Measurements from ENCODE around the gene DYRK1A. TPM values are rescaled to one million over a fixed set of nuclear protein-coding genes. Genes with fewer than 3 reads are reported as not detected.

DYRK1A gene
- total and polyA plus RNA-seq, 2 of the 13 experiments (the other 11 are each of a cell fraction or from before 2014, with no cell fraction given): 24.6 to 34.2 TPM

GRCh38 chr21:37561941-37562919, 195.7 kb downstream of the DYRK1A start:
- FAIRE-seq (no peak), ATAC-seq (no peak), DNase-seq (ENCODE audit: low spot score) (no peak)
- no TSS peak for BruUV-seq (replicated peaks)
- intact Hi-C loops (cut with micrococcal nuclease; ENCODE audit: unreplicated experiment): no loop called here
- Histone ChIP-seq H3K4me2 (ENCODE audit: low read depth, low read length) (no peak overlapping the region), H4K20me1 (ENCODE audit: insufficient read depth, low read length) (no peaks in the 10 kb centered on the region), H3K36me3 (replicated peaks in 1 of 2; ENCODE audit: control insufficient read depth in 1 of 2, insufficient read depth in 2 of 2, low read length in 2 of 2) (no peaks in the 10 kb centered on the region), H3K27me3 (ENCODE audit: control insufficient read depth in 1 of 2, insufficient read depth in 2 of 2, low read length in 2 of 2) (peaks cover 0 to 3% of the 10 kb centered on the region in 2 experiments; a peak in 3 of 5 replicates), H3K27ac (ENCODE audit: extremely low read length, insufficient read depth, low read length) (no peak overlapping the region), H3K79me2 (ENCODE audit: insufficient read depth, low read length) (no peaks in the 10 kb centered on the region), H3K4me3 (replicated peaks in 1 of 3; ENCODE audit: insufficient read depth in 1 of 3, low read depth in 2 of 3, low read length in 3 of 3) (no peak overlapping the region), H3K9ac (ENCODE audit: insufficient read depth, low read depth, low read length) (no peak overlapping the region), H2AFZ (ENCODE audit: low read length) (no peak overlapping the region), H3K4me1 (ENCODE audit: insufficient read depth, low read length) (peaks cover 30% of the 10 kb centered on the region), H3K9me3 (ENCODE audit: low read length) (no peaks in the 10 kb centered on the region)
- ChIA-PET POLR2A (no interaction called here), CTCF (ENCODE audit: low intra/inter-chr PET ratio, low total read pairs) (no interaction called here)
- WGBS (ENCODE audit: low lambda C conversion rate): 63% methylated on average over 11 of the region's 11 CpGs
- in situ Hi-C loops (cut with HindIII; ENCODE audit: extremely low pct_ligation_motif_present, low pct_unique_long_range_greater_than_20kb): no loop called here
- TF ChIP-seq NFATC3 (CRISPR knock-in tag; IDR thresholded peaks at IDR 0.05): no peak
- TF ChIP-seq ZNF841 (CRISPR knock-in tag; IDR thresholded peaks at IDR 0.05; ENCODE audit: borderline replicate concordance): no peak
- no peak for TF ChIP-seq KDM1A (CRISPR knock-in tag; IDR thresholded peaks at IDR 0.05)
- TF ChIP-seq SIX1 (CRISPR knock-in tag; IDR thresholded peaks at IDR 0.05; ENCODE audit: borderline replicate concordance): no peak
- TF ChIP-seq ZNF337 (CRISPR knock-in tag; IDR thresholded peaks at IDR 0.05; ENCODE audit: borderline replicate concordance, low read depth): no peak
- no peak for TF ChIP-seq SRSF1 (optimal IDR thresholded peaks at IDR 0.05; ENCODE audit: low read depth, low read length)
- no peak for TF ChIP-seq PAX8 (CRISPR knock-in tag; IDR thresholded peaks at IDR 0.05; ENCODE audit: borderline replicate concordance)
- TF ChIP-seq ATF3 (CRISPR knock-in tag; IDR thresholded peaks at IDR 0.05): no peak
- no peak for TF ChIP-seq SRF (IDR thresholded peaks at IDR 0.05; ENCODE audit: low read depth, low read length)
- no peak for TF ChIP-seq ZNF34 (CRISPR knock-in tag; IDR thresholded peaks at IDR 0.05; ENCODE audit: borderline replicate concordance)
- no peak for TF ChIP-seq ZNF549 (CRISPR knock-in tag; IDR thresholded peaks at IDR 0.05)
- TF ChIP-seq SKIL (CRISPR knock-in tag; IDR thresholded peaks at IDR 0.05; ENCODE audit: borderline replicate concordance): no peak
- no peak for TF ChIP-seq ZNF839 (CRISPR knock-in tag; IDR thresholded peaks at IDR 0.05; ENCODE audit: borderline replicate concordance)
- TF ChIP-seq ZNF317 (CRISPR knock-in tag; IDR thresholded peaks at IDR 0.05): no peak
- TF ChIP-seq SOX5 (CRISPR knock-in tag; IDR thresholded peaks at IDR 0.05; ENCODE audit: borderline replicate concordance): no peak
- TF ChIP-seq ZNF230 (CRISPR knock-in tag; IDR thresholded peaks at IDR 0.05): no peak
- no peak for TF ChIP-seq FLYWCH1 (CRISPR knock-in tag; IDR thresholded peaks at IDR 0.05)
- TF ChIP-seq ZMYM4 (CRISPR knock-in tag; IDR thresholded peaks at IDR 0.05): no peak
- TF ChIP-seq ZFP36L1 (CRISPR knock-in tag; IDR thresholded peaks at IDR 0.05): no peak
